ENCODE measurements around the gene MAPK9. TPM values are rescaled to one million over a fixed set of nuclear protein-coding genes. Genes with fewer than 3 reads are reported as not detected.

Gene MAPK9
- total and polyA plus RNA-seq, 2 donors from 2014 or later: 17.3 to 30.9 TPM

DNA sequence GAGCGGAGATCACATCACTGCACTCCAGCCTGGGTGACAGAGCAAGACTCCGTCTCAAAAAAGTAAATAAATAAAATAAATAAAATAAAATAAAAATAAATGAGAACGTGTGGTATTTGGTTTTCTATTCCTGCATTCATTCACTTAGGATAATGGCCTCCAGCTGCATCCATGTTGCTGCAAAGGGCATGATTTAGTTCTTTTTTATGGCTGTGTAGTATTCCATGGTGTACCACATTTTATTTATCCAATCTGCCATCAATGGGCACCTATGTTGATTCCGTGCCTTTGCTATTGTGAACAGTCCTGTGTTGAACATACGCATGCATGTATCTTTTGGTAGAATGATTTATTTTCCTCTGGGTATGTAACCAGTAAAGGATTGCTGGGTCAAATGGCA is 74.1 kb downstream of the MAPK9 start:
- H3K27ac ChIP-seq (ENCODE audit: low read depth in 2 of 2, low read length in 2 of 2): no peak overlapping the region
- TF ChIP-seq, protein P1, sequence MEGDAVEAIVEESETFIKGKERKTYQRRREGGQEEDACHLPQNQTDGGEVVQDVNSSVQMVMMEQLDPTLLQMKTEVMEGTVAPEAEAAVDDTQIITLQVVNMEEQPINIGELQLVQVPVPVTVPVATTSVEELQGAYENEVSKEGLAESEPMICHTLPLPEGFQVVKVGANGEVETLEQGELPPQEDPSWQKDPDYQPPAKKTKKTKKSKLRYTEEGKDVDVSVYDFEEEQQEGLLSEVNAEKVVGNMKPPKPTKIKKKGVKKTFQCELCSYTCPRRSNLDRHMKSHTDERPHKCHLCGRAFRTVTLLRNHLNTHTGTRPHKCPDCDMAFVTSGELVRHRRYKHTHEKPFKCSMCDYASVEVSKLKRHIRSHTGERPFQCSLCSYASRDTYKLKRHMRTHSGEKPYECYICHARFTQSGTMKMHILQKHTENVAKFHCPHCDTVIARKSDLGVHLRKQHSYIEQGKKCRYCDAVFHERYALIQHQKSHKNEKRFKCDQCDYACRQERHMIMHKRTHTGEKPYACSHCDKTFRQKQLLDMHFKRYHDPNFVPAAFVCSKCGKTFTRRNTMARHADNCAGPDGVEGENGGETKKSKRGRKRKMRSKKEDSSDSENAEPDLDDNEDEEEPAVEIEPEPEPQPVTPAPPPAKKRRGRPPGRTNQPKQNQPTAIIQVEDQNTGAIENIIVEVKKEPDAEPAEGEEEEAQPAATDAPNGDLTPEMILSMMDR (IDR thresholded peaks at IDR 0.05; ENCODE audit: borderline replicate concordance, extremely low read depth, insufficient read depth): no peak
- H3K9me3 ChIP-seq (ENCODE audit: control insufficient read depth in 2 of 3, insufficient read depth in 1 of 3, low read length in 3 of 3): peaks cover 0 to 66% (median 5%) of the 10 kb centered on the region in 3 donors
- no peak overlapping the region for H3K9ac ChIP-seq (ENCODE audit: low read length in 3 of 3)
- FAIRE-seq (no peak), DNase-seq (no peak)
- no peak overlapping the region for H3K4me3 ChIP-seq (ENCODE audit: low read length in 3 of 3)
- H3K27me3 ChIP-seq (ENCODE audit: control insufficient read depth, insufficient read depth, low read length): no peaks in the 10 kb centered on the region
- no peaks in the 10 kb centered on the region for H3K36me3 ChIP-seq (ENCODE audit: control insufficient read depth in 2 of 3, insufficient read depth in 3 of 3, low read length in 3 of 3)
- intact Hi-C loops (cut with DNase I): no loop called here
- H3K4me1 ChIP-seq (ENCODE audit: control insufficient read depth in 2 of 3, insufficient read depth in 2 of 3, low read depth in 1 of 3, low read length in 3 of 3): peaks cover 0 to 5% (median 0%) of the 10 kb centered on the region in 3 donors

DNA sequence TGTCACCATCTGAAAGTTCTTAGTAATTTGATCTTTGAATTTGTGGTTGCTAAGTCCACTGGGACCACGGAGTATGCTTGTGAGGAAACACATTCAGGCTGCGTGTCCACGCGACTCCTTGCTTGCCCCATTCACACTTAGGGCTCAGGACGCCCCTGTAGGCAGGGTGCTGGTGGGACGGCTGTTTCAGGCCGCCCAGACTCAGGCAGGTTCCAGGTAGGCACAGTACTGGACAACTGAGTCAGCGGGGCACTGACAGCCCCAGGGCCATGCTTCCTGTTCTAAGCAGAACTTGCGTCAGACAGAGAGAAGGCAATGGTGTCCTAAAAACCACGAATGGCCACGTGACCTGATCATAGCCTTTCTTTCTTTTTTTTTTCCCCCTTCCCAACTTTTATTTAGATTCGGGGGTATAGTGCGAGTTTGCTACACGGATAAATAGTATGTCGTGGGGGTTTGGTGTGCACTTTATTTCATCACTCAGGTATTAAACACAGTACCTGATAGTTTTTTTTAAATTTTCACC is 75.2 kb downstream of the MAPK9 start:
- Histone ChIP-seq H3K27ac (ENCODE audit: low read depth in 2 of 2, low read length in 2 of 2) (no peak overlapping the region), H3K9me3 (ENCODE audit: control insufficient read depth in 2 of 3, insufficient read depth in 1 of 3, low read length in 3 of 3) (peaks cover 0 to 55% (median 5%) of the 10 kb centered on the region in 3 donors), H3K27me3 (ENCODE audit: control insufficient read depth, insufficient read depth, low read length) (no peaks in the 10 kb centered on the region), H3K9ac (ENCODE audit: low read length in 3 of 3) (no peak overlapping the region), H3K4me1 (ENCODE audit: control insufficient read depth in 2 of 3, insufficient read depth in 2 of 3, low read depth in 1 of 3, low read length in 3 of 3) (peaks cover 0 to 6% (median 0%) of the 10 kb centered on the region in 3 donors), H3K4me3 (ENCODE audit: low read length in 3 of 3) (no peak overlapping the region), H3K36me3 (ENCODE audit: control insufficient read depth in 2 of 3, insufficient read depth in 3 of 3, low read length in 3 of 3) (no peaks in the 10 kb centered on the region)
- DNase-seq (no peak), FAIRE-seq (no peak)
- intact Hi-C loops (cut with DNase I): no loop called here
- TF ChIP-seq, protein P1 (IDR thresholded peaks at IDR 0.05; ENCODE audit: borderline replicate concordance, extremely low read depth, insufficient read depth): no peak

DNA sequence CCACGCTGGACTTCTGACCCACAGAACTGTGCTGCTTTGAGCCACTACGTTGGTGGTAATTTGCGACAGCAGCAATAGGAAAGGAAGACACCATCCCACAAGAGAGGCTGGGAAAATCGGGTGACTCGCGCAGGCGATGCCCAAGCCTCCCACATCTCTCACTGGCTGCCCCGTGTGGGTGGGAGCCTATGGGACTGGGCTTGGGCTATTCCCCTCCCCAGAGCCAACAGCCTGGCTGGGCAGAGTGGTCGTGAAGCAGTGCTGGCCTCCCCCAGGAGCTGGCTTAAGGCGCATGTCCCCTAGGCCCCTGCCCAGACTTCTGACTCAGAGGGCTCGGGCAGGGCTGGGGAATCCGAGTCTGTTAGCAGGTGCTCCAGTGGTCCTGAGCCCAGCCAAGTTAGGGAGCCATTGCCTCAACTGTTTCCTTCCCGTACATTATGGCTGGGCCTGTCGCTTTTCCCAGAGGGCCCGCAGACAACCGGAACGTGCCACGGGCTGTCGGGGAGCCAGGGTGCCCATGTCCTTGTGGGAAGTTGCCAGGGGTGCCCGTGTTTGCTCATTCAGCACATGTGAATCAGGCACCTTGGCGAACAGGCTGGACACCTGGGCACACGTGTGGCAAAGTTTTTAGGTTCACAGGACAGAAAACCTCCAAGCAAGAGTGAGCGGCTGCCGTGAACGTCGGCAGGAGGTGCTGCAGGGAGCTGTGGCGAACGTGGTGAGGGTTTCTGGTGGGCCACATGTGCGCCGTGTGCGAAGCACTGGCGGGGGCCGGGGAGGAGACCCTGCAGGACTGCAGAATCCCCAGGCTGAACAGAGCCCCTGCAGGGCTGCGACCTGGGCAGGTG is 75.9 kb downstream of the MAPK9 start:
- Histone ChIP-seq H3K9ac (ENCODE audit: low read length in 3 of 3) (no peak overlapping the region), H3K4me1 (ENCODE audit: control insufficient read depth in 2 of 3, insufficient read depth in 2 of 3, low read depth in 1 of 3, low read length in 3 of 3) (peaks cover 0 to 6% (median 0%) of the 10 kb centered on the region in 3 donors), H3K9me3 (ENCODE audit: control insufficient read depth in 2 of 3, insufficient read depth in 1 of 3, low read length in 3 of 3) (peaks cover 0 to 51% (median 5%) of the 10 kb centered on the region in 3 donors), H3K27me3 (ENCODE audit: control insufficient read depth, insufficient read depth, low read length) (no peaks in the 10 kb centered on the region), H3K4me3 (ENCODE audit: low read length in 3 of 3) (no peak overlapping the region), H3K27ac (ENCODE audit: low read depth in 2 of 2, low read length in 2 of 2) (no peak overlapping the region), H3K36me3 (ENCODE audit: control insufficient read depth in 2 of 3, insufficient read depth in 3 of 3, low read length in 3 of 3) (no peaks in the 10 kb centered on the region)
- FAIRE-seq (no peak), DNase-seq (no peak)
- TF ChIP-seq, protein P1 (IDR thresholded peaks at IDR 0.05; ENCODE audit: borderline replicate concordance, extremely low read depth, insufficient read depth): no peak
- intact Hi-C loops (cut with DNase I): no loop called here

Data from kidney (tissue), 14 donors.